OCI-LY3 (cell line): Measurements from ENCODE around the gene MAMLD1.

ENCODE experiments used
- H2AFZ ChIP-seq: fragments of 200-600, 300-600 bp; shearing (Covaris generic); 2 replicates; pipeline ENCODE4 v1.6.0; 2014; ENCODE audit warnings: antibody characterized with exemption, low read depth, low read length
- H3K27ac ChIP-seq: fragments of 200-600, 300-600 bp; sonication (generic); 2 replicates; pipeline ENCODE4 v1.5.1; 2014; ENCODE audit warnings: mild to moderate bottlenecking, low read length, moderate library complexity, mixed read lengths
- H3K27me3 ChIP-seq: fragments of 200-600, 300-600 bp; sonication (generic); 2 replicates; pipeline ENCODE4 v1.6.1; 2014; ENCODE audit warnings: low read depth, low read length, mixed read lengths
- H3K36me3 ChIP-seq: fragments of 200-600, 300-600 bp; sonication (generic); replicated peaks from 2 replicates; pipeline ENCODE3; 2014; ENCODE audit warnings: low read depth, low read length, mixed read lengths
- H3K4me1 ChIP-seq: fragments of 300-600, 200-600 bp; sonication (generic); 2 replicates; pipeline ENCODE4 v1.6.1; 2014; ENCODE audit warnings: low read length, mixed read lengths
- H3K4me2 ChIP-seq: fragments of 200-600, 300-600 bp; sonication (generic); 2 replicates; pipeline ENCODE4 v1.6.1; 2014; ENCODE audit warnings: low read length, mixed read lengths
- H3K4me3 ChIP-seq: fragments of 300-600, 200-600 bp; sonication (generic); 2 replicates; pipeline ENCODE4 v1.5.1; 2014; ENCODE audit warnings: antibody characterized with exemption, mild to moderate bottlenecking, low read length, moderate library complexity
- H3K79me2 ChIP-seq: fragments of 300-600, 200-600 bp; shearing (Covaris generic); 2 replicates; pipeline ENCODE4 v1.6.1; 2014; ENCODE audit warnings: mild to moderate bottlenecking, low read length, mixed read lengths
- H3K9ac ChIP-seq: fragments of 300-600, 200-600 bp; shearing (Covaris generic); 2 replicates; pipeline ENCODE4 v1.6.0; 2014; ENCODE audit warnings: mild to moderate bottlenecking, low read length, moderate library complexity
- H3K9me3 ChIP-seq: fragments of 200-600, 300-600 bp; shearing (Covaris generic); 2 replicates; pipeline ENCODE4 v1.6.1; 2014; ENCODE audit warnings: low read length, mixed read lengths; ENCODE audit not compliant: insufficient read depth
- H4K20me1 ChIP-seq: fragments of 200-600, 300-600 bp; sonication (generic); 2 replicates; pipeline ENCODE4 v1.6.1; 2016; ENCODE audit warnings: low read length, mixed read lengths; ENCODE audit not compliant: insufficient read depth
- CTCF ChIP-seq: fragments of 200-600, 300-600 bp; sonication (generic); IDR thresholded peaks from 2 replicates; pipeline ENCODE4 v1.5.1; 2014; ENCODE audit warnings: antibody characterized with exemption, low read length, low read depth
- EZH2phosphoT487 ChIP-seq: fragments of 200-600 bp; shearing (Covaris generic); IDR thresholded peaks from 2 replicates; pipeline ENCODE4 v1.6.1; 2018; ENCODE audit warnings: antibody characterized with exemption, mixed run types, low read depth

Gene MAMLD1

GRCh38 chrX:150506020-150506419 is 142.9 kb downstream of the MAMLD1 start:
- Histone ChIP-seq H3K4me2 (no peak overlapping the region), H3K27me3 (no peaks in the 10 kb centered on the region), H3K27ac (no peak overlapping the region), H3K79me2 (no peaks in the 10 kb centered on the region), H3K9ac (no peak overlapping the region), H3K9me3 (no peaks in the 10 kb centered on the region), H3K36me3 (no peaks in the 10 kb centered on the region), H3K4me1 (no peaks in the 10 kb centered on the region), H2AFZ (no peak overlapping the region), H4K20me1 (no peaks in the 10 kb centered on the region), H3K4me3 (no peak overlapping the region)
- TF ChIP-seq CTCF, result no peak
- no peak for TF ChIP-seq EZH2phosphoT487

- H3K4me1 ChIP-seq, result no peaks in the 10 kb centered on the region
- H3K36me3 ChIP-seq, result no peaks in the 10 kb centered on the region
- no peaks in the 10 kb centered on the region for H3K79me2 ChIP-seq
- H3K4me2 ChIP-seq, result no peak overlapping the region
- no peak overlapping the region for H3K9ac ChIP-seq
- no peak overlapping the region for H2AFZ ChIP-seq
- TF ChIP-seq EZH2phosphoT487 (no peak), CTCF (no peak)
- H3K9me3 ChIP-seq, result no peaks in the 10 kb centered on the region
- H3K27me3 ChIP-seq, result no peaks in the 10 kb centered on the region
- no peak overlapping the region for H3K4me3 ChIP-seq
- H3K27ac ChIP-seq, result no peak overlapping the region
- no peaks in the 10 kb centered on the region for H4K20me1 ChIP-seq
Observed at GRCh38 chrX:150506486-150506885, 143.4 kb downstream of the MAMLD1 start.

GRCh38 chrX:150507251-150507856 is 144.2 kb downstream of the MAMLD1 start:
- Histone ChIP-seq H3K4me3 (no peak overlapping the region), H2AFZ (no peak overlapping the region), H3K36me3 (no peaks in the 10 kb centered on the region), H3K27me3 (no peaks in the 10 kb centered on the region), H3K9ac (no peak overlapping the region), H3K4me2 (no peak overlapping the region), H4K20me1 (no peaks in the 10 kb centered on the region), H3K79me2 (no peaks in the 10 kb centered on the region), H3K4me1 (peaks cover 5% of the 10 kb centered on the region), H3K27ac (no peak overlapping the region), H3K9me3 (no peaks in the 10 kb centered on the region)
- no peak for TF ChIP-seq CTCF

GRCh38 chrX:150508018-150508417 is 144.9 kb downstream of the MAMLD1 start:
- Histone ChIP-seq H3K36me3 (no peaks in the 10 kb centered on the region), H4K20me1 (no peaks in the 10 kb centered on the region), H3K9me3 (no peaks in the 10 kb centered on the region), H3K27ac (no peak overlapping the region), H3K9ac (no peak overlapping the region), H2AFZ (no peak overlapping the region), H3K4me3 (no peak overlapping the region), H3K4me2 (no peak overlapping the region), H3K27me3 (no peaks in the 10 kb centered on the region), H3K79me2 (no peaks in the 10 kb centered on the region), H3K4me1 (peaks cover 12% of the 10 kb centered on the region)
- TF ChIP-seq CTCF, result no peak
- no peak for TF ChIP-seq EZH2phosphoT487
